Measurements from ENCODE around the gene CD3G.
A peak's percentile ranks its signal among the peaks of the same experiment; 100 is the strongest.
"Not testable (repeated sequence)": the region's sequence is repeated elsewhere in the genome, so short reads cannot be mapped to it uniquely, and the experiment has no call there.

The CD3G gene

GRCh38 chr11:118375978-118376377, 31.8 kb downstream of the CD3G start:
- no peak for DNase-seq

- no peak for DNase-seq
Measured at GRCh38 chr11:118379497-118379896, 35.4 kb downstream of the CD3G start.

DNA sequence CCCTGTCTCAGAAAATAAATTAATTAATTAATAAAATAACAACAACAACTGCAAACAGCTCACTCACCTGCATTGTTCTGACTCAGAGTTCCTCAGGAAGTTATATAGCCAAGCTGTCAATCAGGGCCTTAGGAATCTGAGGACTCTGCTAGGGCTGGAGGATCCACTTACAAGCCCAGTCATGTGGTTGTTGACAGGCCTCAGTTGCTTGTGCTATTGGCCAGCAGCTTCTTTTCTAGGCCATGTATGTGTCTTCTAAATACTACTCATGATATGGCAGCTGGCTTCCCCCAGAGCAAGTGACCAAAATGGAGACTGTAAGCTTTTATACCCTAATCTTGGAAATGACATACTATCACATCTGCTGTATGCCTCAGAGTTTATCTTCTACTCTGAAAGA, 36.4 kb downstream of the CD3G start:
- DNase-seq: no peak

DNA sequence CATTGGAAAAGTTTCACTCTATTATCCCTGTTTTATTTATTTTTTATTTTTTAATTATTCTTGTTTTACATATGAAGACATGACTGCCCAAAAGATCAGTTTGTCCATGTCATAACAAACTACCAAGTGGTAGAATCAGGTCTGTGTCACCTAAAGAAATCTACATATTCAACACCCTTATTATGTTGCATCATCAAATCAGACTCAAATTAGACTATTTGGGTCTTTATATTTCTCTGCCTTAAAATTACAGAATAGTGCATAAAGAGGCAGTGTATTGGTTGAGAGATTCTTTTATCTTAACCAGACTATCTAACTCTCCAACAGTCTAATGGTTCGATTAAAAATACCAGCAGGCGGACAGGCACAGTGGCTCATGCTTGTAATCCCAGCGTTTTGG, 38.8 kb downstream of the CD3G start:
- DNase-seq: no peak

- DNase-seq: no peak
Measured at GRCh38 chr11:118383657-118384056, 39.5 kb downstream of the CD3G start.

- DNase-seq: no peak
Measured at GRCh38 chr11:118396097-118396501, 52.0 kb downstream of the CD3G start.

GRCh38 chr11:118397448-118397847, 53.3 kb downstream of the CD3G start:
- no peak for DNase-seq

DNA sequence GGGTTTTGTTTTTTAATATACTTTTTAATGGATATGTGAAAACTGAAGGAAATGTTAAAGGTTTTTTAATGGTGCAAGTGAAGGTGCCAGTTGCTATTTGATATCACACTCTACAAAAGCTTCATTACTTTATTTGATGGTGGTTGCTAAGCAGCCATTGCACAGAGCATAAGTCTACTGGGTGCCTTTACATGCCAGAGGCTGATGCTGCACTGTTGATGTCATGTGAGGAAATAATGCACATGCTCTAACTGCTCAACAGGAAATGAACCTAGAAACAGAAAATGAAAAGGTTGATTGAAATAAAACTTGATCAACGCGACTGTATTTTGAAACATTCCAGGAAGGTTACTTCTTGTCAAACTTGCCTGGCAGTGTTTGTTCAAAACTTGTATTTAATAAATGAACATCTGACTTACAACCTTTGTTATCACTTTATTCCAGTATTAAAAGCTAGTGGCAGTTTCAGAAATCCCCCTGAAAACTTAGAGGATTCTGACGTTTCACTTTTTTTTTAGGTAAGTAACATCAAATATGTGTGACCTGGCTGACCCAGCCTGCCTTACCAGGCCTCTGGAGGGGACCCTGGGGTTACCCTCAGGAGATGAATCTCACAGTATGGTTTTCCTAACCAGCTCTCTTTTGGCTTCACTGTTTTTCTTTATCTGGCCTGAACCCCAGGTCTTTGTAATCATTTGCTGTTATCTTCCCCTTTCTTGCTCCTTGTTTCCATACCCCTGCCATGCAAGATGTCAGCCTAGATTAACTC, 54.8 kb downstream of the CD3G start:
- DNase-seq: no peak

DNA sequence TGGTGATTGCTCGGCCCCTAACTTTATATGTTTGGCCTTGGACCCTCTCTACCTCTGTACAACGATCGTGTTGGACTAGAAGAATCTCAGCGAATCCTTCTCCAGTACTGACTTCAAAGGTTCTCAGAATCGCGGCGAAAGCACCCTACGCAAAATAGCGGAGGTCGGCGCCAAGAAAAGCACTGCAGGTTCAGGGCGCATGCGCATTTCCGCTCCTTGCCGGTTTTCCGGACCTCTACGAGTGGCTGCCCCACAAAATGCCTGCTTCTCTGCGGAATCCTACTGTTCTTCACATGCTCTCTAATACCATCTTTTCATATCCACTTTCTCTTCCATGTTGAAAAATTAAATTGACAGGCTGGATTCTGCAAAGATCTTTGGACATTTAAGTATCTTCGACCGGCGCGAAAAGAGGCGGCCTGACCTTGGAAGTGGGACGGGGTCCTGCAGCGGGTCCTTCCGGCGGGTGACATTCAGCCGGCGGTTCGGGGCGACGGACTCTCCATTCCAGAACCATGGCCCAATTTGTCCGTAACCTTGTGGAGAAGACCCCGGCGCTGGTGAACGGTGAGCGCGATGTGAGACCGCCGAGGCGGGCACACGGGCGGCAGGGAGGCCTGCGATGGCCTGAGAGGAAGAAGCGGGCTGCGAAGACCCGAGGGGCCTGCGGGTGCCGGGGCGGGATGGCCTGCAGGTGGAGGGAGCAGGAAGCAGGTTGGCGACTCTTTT, 57.2 kb downstream of the CD3G start, which contains the start of gene ATP5MG:
TSS of gene ATP5MG (plus strand) at position 456 of the 729 bp plus-strand sequence. CDS start at position 516, 60 bp downstream.
- DNase-seq: peak in 55 of 56 donors; percentile 25 to 95 (median 87)

- DNase-seq: no peak
Measured at GRCh38 chr11:118401880-118402590, 57.9 kb downstream of the CD3G start.

DNA sequence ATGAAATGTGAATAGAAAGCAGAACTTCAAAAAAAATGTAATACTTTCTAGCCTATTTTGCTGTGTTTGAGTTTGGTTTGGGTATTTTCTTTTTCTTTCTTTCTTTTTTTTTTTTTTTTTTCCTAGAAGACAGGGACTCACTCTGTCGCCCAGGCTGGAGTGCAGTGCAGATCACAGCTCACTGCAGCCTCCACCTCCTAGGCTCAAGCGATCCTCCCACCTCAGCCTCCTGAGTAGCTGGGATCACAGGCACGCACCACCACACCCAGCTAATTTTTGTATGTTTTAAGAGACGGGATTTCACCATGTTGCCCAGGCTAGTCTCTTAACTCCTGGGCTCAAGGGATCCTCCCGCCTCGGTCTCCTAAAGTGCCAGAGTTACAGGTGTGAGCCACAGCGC, 58.5 kb downstream of the CD3G start:
- DNase-seq: not testable (repeated sequence)

All from nucleus accumbens (tissue), 56 donors.